NCI-H2081 treated with DMSO at 0.1 percent for 48 hours (cell line): Measurements from ENCODE around the gene KLHDC9.
A peak's percentile ranks its signal among the peaks of the same experiment; 100 is the strongest.

Experiments
- DNase-seq: peaks from one replicate; lab custom pipeline; 2025; lab: John Stamatoyannopoulos, UW

Gene KLHDC9

GRCh38 chr1:161132410-161133219 is 34.5 kb downstream of the KLHDC9 start, which contains the start of gene DEDD:
Gene DEDD (minus strand): TSS chr1:161132667. CDS start chr1:161124462, 8,205 bp downstream.
- peak; percentile 94 for DNase-seq

- DNase-seq, result no peak
Measured at GRCh38 chr1:161133220-161133740, 35.1 kb downstream of the KLHDC9 start.

GRCh38 chr1:161137881-161138280 is 39.7 kb downstream of the KLHDC9 start:
- DNase-seq, result no peak

- no peak for DNase-seq
Measured at GRCh38 chr1:161138431-161138830, 40.3 kb downstream of the KLHDC9 start.

- no peak for DNase-seq
Measured at GRCh38 chr1:161139766-161140165, 41.6 kb downstream of the KLHDC9 start.

- no peak for DNase-seq
Measured at GRCh38 chr1:161140755-161141400, 42.7 kb downstream of the KLHDC9 start.

GRCh38 chr1:161145832-161146231 is 47.7 kb downstream of the KLHDC9 start:
- no peak for DNase-seq
